Measurements from ENCODE around the gene AP2A1.

- no peak for TF ChIP-seq CTCF (conservative IDR thresholded peaks at IDR 0.05 in 1 of 2, IDR thresholded peaks at IDR 0.05 in 1 of 2; ENCODE audit: extremely low read depth in 1 of 2, insufficient read depth in 1 of 2, low read depth in 1 of 2, low read length in 2 of 2)
- TF ChIP-seq EZH2 (IDR thresholded peaks at IDR 0.05; ENCODE audit: borderline replicate concordance, low read length) = no peak
Measured at GRCh38 chr19:49835562-49835961, 68.8 kb downstream of the AP2A1 start.

Measured in mammary epithelial cell (primary cell).